Stimulated activated CD8-positive, alpha-beta memory T cell treated with anti-CD3 and anti-CD28 coated beads, Interleukin-15, amount 100 ng/mL, for 24 hours (primary cell): ENCODE data around the gene DMRTA1.
A peak's percentile ranks its signal among the peaks of the same experiment; 100 is the strongest.
"Not testable (repeated sequence)": the region's sequence is repeated elsewhere in the genome, so short reads cannot be mapped to it uniquely, and the experiment has no call there.

Experiments
- DNase-seq: peaks from one replicate; pipeline ENCODE4 v3.0.0-alpha.2; 2020; ENCODE audit warnings: low read depth

Gene DMRTA1, protein sequence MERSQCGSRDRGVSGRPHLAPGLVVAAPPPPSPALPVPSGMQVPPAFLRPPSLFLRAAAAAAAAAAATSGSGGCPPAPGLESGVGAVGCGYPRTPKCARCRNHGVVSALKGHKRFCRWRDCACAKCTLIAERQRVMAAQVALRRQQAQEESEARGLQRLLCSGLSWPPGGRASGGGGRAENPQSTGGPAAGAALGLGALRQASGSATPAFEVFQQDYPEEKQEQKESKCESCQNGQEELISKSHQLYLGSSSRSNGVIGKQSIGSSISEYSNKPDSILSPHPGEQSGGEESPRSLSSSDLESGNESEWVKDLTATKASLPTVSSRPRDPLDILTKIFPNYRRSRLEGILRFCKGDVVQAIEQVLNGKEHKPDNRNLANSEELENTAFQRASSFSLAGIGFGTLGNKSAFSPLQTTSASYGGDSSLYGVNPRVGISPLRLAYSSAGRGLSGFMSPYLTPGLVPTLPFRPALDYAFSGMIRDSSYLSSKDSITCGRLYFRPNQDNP

DNA sequence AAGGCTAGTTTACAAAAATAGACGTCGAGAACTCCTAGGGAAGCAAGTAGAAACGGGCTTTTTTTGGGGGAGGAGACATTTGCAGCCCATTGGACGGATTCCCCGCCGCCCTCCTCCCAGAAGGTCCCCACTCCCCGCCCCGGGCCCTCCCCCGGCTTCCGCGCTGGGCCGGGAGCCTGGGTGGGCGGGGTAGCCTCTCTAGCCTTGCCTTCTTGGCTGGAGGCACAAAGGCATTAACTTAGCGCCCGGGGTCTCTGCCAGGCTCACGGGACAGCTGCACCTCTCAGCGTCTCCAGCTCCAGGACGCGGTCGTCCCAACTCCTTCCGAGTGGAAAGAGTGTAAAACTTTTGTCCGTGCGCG is at the start of gene DMRTA1:
Gene DMRTA1, plus strand, starts transcription at position 236 of the 361 bp plus-strand sequence. CDS start 242 bp downstream, outside the sequence.
- no peak for DNase-seq

DNA sequence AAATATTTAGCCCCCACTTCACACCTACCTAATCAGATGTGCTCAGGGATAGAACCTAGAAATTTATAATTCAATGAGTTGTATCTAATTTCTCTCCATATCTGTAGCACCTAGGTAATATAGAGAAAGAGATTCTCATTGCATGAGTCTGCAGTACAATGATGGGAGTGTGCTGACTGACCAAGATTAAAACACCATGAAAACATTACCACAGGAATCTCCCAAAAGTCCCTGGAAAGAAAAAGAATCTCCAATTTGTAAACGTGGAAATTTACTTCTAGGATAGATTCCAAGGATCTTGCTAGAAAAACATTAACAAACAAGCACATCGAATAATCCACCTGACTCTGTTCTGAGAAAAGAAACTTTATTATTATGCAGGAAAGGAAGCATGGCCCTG is 45.0 kb upstream of the DMRTA1 start:
- no peak for DNase-seq

DNA sequence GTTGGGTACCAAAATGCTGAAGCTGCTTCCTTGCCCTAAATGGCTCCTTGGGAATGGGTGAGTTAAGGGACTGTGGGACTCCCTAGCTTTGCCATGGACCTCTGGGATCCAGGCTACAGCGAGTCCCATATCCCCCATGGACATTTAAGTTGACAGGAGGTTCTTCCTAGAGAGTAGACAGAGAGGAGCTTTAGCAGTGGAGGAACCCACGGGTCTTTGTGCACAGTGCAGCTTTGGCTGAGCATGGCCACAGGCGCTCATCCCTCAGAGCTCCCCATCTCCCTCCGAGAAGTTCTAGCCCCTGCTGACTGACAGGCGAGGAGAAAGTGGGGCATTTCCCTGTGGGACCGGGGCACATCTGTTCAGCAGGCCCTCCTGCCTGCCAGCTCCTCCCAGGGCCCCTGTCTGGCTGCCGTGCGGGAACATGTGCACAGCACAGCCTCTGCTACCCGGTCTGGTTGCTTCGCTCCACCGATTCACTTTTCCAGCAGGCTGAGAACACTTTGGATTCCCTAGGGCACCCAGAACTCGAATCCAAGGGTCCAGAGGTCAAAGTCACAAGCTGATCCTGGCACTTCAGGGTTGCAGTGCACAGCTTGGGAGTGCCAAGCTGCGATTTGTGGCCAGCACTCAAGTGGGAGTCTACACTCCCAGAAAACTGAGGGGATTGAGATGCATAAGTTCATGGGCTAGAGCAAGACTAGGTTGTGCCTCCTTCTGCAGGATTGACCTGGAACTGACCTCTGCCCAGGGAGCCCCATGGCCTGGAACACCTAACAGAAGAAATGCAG is 40.6 kb upstream of the DMRTA1 start:
- no peak for DNase-seq

DNA sequence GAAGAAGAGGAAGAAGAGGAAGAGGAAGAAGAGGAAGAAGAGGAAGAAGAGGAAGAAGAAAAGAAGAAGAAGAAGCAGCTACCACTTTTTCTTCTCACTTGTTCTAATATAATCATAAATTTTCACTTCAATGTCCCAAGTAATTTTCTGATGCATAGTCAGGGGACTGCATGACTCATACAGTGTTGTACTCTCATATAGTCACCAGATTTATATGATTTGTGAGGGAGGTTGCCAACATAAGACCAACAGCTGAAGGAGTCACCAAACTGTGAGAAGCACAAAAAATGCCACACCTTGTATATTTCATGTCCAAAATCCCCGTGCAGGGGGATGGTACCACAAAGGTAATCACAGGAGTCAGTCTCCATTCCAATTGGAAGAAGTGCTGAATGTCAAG is 32.7 kb upstream of the DMRTA1 start:
- no peak for DNase-seq

DNA sequence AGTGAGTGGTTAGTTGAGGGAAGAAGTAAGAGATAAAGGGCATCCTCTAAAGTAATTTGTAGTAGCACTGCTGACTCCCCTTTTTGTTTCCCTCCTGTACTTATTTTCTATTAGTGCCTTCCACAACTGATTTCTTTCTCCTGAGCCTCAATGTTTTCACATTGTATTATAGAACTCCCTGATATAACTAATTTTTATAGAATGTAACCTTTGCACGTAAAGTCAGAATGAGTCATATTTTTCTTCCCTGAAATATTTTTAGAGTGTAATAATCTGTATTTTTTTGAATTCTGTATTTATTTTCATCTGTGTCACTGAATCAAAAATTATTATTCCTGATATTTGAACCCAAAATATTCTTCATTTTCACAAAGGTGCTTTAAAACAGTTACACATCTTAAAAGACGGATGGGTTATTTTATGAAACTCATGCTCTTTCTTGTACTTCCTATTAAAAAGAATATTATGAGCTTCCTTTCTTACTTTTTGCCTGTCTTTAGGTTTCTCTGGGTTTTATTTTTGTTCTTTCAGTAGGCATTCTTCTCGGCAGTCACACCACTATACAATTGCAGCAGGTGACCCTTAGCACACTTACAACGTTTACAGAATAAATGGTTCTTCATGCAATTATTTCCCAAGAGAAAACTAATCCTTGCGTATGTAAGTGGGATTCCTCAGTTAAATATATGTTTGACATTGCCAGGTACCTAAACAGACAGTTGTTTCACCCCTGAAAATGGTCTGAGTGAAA is 30.5 kb upstream of the DMRTA1 start:
- DNase-seq: no peak

DNA sequence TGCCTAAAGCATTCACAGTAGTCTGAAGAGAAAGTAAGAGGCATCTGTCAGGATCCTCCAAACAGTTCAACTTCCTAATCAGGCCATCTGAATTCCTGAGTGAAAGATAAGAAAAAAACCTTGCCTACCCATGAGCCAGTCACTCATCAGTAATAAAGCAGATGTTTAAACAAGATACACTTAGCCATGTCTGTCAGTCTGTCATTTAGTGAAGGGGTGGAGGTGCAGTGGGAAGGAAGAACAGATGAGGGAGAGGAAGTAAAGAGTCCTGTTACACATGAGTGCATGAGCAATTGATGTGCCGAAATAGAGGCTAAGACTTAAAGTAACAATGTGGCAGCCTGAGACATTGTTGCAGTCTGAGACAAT is 29.9 kb upstream of the DMRTA1 start:
- no peak for DNase-seq

DNA sequence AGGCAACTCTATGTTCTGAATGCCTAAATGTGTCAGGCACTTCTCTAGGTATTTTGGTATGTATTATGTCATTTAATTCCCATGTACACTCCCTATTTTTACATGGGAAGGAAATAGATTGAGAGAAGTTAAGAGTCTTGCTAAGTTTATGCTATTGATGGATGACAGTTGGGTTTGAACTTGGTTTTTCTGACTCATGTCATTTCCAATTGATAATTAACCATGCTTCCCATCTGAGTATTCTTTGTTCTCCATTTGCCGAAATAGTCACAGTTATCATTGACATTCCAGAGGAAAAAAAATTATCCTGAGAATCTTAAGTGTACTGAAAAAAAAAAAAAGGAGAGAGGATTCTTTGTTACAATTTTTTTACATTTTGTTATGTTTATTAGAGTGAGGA is 23.1 kb upstream of the DMRTA1 start:
- no peak for DNase-seq

DNA sequence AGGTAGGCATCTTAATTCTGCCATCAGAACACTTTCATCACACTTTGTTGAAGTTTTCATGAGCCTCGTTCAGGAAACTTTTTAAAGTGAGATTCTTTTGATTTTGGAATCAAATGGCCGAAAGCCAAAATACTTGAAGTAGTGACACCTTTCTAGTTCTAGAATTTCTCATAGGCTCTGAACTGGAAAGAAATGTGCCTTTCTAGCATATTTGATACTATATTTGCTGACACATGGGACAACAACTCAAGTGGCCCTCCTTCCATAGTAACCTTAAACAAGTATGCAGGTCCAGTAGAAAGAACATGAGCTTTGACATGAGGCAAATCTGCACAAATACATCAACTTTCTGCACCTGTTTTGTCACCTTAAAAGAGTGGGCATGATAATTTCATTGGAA is 22.0 kb upstream of the DMRTA1 start:
- no peak for DNase-seq

DNA sequence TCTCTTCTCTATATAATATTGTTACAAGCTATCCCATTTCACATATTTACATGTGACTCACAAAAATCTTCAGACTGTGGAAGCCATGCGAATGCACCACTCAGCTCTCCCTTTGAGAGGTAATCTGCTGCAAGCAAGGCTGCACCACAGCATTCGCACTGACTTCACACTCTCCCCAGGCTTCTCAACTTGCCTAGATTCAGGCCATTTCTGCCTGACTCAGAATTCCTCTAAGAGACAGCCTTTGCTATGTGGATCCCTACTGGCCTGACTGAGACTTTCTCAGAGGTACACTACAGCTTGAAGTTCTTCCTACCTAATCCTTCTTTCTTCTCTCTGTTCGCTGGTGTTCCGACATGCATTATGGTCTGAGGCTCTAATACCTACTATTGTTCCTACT is 21.1 kb upstream of the DMRTA1 start:
- DNase-seq: no peak

DNA sequence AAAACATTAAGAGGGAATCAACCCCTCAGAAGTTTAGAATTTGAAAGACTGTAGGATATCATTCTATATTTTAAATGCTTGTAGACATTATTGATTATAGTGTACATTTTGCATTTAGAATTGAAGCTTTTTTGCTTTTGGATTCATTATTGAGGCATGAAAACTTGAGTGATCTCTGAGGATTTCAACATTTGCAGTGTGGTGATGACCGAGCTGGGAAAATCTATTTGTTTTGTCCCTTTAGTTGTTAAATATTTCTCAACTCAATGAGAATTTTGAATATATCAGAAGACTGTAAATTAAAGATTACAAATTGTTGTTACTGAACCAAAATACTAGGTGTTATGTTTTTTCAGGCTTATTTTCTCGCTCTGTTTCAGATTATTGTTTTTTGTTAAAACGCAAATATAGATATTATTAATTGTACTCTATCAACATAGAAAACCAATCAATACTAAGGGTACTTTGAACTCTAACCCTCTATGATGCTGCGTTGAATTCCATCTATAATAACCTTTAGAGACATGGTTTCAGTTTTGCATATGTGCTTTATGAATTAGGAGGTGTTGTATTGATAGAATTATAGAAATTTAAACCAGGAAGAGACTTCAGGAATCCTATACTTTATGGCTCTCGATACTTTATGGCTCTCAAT is 19.3 kb upstream of the DMRTA1 start:
- no peak for DNase-seq

DNA sequence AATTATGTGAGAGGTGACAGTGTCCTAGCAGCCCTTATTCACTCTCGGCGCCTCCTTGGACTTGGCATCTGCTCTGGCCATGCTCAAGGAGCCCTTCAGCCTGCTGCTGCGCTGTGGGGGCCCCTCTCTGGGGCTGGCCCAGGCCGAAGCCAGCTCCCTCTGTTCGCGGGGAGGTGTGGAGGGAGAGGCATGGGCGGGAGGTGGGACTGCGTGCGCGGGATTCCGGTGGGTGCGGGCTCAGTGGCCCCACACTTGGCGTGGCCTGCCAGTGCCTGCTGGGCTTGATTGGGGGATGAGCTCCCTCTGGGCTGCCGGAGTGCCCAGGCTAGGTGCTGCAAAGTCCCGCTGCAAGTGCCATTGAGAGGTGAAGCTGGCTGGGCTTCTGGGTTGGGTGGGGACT is 12.9 kb upstream of the DMRTA1 start:
- no peak for DNase-seq

DNA sequence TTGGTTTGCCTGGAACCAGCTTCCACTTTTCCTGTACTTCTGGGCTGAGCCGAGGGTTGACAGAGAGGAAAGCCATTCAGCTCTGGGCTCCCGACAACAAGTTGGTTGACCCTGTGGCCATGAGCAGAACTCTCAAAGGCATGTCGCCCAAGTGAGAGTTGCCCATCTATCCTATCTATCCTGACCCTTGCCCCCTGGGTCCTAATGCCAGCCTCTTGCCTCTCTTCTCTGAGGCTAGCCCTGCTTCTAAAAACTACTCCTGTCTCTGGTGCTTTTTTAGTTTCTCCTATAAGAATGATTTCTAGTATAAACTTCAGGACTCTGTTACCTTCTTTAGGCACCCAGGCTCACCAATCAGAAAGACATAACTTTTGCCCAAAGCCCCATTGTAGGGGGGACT is 11.4 kb upstream of the DMRTA1 start:
- not testable (repeated sequence) for DNase-seq

DNA sequence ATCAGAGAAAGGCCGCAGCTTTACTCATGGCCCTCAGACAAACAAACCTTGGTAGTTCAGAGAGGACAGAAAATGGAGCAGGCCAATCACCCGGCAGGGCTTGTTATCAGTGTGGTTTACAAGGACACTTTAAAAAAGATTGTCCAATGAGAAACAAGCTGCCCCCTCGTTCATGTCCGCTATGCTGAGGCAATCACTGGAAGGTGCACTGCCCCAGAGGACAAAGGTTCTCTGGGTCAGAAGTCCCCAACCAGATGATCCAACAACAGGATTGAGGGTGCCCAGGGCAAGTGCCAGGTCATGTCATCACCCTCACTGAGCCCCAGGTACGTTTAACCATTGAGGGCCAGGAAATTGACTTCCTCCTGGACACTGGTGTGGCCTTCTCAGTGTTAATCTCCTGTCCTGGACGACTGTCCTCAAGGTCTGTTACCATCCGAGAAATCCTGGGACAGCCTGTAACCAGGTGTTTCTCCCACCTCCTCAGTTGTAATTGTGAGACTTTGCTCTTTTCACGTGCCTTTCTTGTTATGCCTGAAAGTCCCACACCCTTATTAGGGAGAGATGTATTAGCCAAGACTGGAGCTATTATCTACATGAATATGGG is 9.1 kb upstream of the DMRTA1 start:
- not testable (repeated sequence) for DNase-seq

DNA sequence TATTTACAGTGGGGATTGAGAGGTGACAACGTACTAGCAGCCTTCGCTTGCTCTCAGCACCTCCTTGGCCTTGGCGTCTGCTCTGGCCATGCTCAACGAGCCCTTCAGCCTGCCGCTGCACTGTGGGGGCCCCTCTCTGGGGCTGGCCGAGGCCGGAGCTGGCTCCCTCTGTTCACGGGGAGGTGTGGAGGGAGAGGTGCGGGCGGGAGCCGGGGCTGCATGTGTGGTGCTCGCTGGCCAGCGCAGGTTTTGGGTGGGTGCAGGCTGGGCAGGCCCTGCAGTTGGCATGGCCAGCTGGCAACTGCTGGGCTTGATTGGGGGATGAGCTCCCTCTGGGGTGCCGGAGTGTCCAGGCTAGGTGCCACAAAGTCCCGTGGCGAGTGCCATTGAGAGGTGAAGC is 5.8 kb upstream of the DMRTA1 start:
- no peak for DNase-seq

DNA sequence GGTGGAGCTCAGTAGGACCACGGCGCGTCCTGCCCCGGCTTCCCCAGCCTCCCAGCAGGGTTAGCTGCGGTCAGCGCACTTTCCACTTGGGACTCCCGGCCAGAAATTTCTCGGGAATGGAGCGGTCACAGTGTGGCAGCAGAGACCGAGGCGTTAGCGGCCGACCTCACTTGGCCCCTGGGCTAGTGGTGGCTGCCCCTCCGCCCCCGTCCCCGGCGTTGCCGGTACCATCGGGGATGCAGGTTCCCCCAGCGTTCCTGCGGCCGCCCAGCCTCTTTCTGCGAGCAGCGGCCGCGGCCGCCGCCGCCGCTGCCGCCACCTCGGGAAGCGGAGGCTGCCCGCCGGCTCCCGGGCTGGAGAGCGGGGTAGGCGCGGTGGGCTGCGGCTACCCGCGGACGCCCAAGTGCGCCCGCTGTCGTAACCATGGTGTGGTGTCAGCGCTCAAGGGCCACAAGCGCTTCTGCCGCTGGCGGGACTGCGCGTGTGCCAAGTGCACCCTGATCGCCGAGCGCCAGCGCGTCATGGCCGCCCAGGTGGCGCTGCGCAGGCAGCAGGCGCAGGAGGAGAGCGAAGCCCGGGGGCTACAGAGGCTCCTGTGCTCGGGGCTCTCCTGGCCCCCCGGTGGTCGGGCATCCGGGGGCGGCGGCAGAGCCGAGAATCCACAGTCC is 460 bp downstream of the DMRTA1 start:
- DNase-seq: peak; percentile 16

DNA sequence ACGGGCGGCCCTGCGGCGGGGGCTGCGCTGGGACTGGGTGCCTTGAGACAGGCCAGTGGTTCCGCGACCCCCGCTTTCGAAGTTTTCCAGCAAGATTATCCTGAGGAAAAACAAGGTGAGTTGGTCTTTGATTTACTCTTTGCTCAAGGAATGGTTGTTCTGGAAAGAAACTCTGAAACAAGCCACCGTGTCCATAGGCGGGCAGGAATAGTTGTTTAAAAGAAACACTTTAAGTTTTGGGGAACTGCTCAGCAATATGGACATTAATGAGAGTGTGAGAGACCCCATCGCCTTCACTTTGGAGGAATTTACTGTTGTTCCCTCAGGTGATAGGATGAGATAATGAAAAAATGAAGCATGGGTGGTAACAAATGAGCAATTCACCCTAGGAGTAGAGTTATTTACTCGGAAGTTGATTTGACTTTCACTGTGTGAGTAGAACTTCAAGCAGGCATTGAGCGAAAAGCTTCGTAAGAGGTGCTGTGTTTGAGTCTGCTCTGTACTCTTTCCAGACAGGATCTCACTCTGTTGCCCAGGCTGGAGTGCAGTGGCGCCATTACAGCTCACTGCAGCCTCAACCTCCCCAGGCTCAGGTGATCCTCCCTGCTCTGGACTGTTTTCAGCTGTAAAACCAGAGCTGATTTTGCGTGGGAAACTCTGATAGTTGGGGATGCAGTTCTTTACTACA is 1.1 kb downstream of the DMRTA1 start:
- no peak for DNase-seq

DNA sequence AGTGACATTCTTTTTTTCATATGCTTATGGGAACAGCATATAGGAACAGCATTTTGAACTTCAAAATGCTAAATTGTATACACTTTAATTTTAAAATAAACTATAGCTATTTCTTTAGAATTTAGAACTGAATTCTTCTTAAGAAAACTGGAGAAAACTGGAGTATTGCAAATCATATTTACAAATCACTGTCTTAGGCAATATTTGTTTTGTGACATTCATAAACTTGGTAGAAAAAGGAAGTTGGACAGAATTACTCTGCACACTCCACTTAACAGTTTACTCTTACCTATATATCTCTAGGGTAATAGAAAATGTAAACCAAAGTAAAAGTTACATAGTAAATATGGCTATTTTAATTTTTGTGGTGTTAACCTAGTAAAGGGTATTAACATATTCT is 3.1 kb downstream of the DMRTA1 start:
- DNase-seq: no peak

DNA sequence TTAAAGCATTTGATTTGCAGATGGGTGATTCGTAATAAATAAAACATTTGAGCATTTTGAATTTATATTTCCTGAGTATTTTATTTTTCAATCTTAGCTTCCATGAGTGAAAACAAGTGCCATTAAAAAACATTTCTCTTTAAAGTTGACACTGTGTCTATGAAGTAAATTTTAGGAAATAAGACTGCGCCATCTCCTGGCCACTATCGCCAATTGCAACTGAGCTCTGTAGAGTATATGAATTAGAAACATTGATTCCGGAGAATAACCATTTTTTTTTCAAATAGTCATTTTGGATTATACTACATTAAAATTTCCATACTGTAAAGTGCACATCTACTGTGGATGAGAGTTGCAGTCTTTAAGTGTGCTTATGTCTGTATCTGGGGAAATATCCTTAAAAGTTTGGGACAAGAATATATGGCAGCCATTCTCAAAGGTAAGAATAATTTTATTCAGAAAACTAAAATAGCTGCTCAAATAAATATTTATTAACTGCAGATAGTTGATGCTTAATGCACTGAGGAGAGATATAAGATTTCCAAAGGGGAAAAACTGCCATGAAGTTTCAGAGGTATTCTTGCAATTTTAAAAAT is 5.9 kb downstream of the DMRTA1 start:
- DNase-seq: no peak

DNA sequence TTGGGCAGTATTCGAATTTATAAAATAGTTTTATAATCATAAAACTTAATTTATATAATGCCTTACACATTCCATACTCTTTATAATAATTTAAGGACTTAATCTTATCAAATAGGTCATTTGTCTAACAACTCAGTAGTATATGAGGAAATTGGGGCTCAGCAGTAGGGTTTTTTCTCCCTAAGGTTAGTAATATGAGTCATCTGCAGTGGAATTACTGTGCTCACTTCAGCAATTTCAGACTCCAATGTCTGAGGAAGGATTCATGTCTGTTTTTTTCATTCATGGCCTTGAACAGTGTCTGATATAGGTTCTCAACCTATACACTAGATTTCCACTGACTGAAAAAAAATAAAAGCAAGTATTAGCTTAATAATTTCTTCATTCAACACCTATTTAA is 7.4 kb downstream of the DMRTA1 start:
- no peak for DNase-seq

DNA sequence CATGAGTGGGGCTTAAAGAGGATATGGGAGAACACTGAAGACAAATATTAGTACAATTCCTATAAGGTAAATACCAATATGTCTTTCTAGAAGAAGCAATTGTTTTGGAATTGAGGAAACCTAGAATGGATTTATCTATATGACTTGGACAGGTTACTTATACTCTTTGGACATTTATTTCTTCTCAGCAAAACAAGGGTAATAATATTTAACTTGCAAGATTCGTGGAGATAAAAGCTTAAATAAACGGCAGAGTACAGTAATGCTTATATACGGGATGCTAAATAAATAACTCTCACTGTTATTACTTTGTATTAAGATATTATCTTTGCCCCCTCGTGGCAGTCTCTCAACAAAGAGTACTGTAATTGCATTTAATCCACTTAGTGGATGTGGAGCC is 8.6 kb downstream of the DMRTA1 start:
- no peak for DNase-seq
